ENCODE measurements around the gene ATIC. TPM values are rescaled to one million over a fixed set of nuclear protein-coding genes. Genes with fewer than 3 reads are reported as not detected.
"Not testable (repeated sequence)": the region's sequence is repeated elsewhere in the genome, so short reads cannot be mapped to it uniquely, and the experiment has no call there.

ATIC gene
- polyA plus RNA-seq, 4 donors, result 71.6 to 138 (median 104) TPM

DNA sequence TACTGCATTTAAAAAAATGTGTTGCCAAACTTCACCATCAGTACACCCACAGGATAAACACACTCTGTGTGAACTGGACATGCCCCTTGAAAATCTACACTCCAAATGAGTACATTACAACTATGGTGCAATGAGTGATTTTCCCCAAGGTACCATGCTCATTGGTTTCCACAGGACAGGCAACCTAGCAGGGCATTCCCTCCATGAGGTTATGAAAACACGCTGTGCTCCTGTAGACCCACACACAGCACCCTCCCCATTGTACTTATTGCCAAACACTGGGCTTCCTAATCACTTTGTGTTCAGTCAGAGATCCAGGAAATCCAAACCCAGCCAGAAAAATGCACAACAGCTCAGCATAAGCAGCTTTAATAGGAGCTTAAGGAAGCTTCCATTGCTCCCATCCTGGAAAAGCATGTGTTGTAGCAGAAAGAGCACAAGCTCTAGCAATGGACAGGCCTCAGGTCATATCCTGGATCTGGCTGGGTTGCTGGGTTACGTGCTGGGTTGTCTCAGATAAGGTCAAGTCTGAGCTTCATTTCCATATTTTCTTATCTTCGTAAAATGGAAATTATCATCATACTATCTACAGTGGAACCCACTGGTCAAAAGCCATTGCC is 20.8 kb upstream of the ATIC start:
- Histone ChIP-seq H3K27ac (ENCODE audit: low read depth in 1 of 3, low read length in 2 of 3) (no peak overlapping the region), H3K4me1 (ENCODE audit: control insufficient read depth in 3 of 3, insufficient read depth in 2 of 3, low read depth in 1 of 3, low read length in 2 of 3) (peaks cover 0 to 8% (median 0%) of the 10 kb centered on the region in 3 donors), H3K36me3 (ENCODE audit: control insufficient read depth in 3 of 3, insufficient read depth in 2 of 3, low read depth in 1 of 3, low read length in 3 of 3) (no peaks in the 10 kb centered on the region), H3K9me3 (ENCODE audit: control insufficient read depth in 2 of 2, insufficient read depth in 1 of 2, low read depth in 1 of 2, low read length in 1 of 2) (no peaks in the 10 kb centered on the region), H3K27me3 (ENCODE audit: control insufficient read depth in 3 of 3, insufficient read depth in 3 of 3, low read length in 3 of 3) (no peaks in the 10 kb centered on the region), H3K4me3 (ENCODE audit: low read depth in 1 of 3, low read length in 3 of 3) (no peak overlapping the region)
- 87 to 88% (median 88%) methylated on average over 3 of the region's 3 CpGs for WGBS, 3 donors
- DNase-seq (no peak), FAIRE-seq (no peak)

DNA sequence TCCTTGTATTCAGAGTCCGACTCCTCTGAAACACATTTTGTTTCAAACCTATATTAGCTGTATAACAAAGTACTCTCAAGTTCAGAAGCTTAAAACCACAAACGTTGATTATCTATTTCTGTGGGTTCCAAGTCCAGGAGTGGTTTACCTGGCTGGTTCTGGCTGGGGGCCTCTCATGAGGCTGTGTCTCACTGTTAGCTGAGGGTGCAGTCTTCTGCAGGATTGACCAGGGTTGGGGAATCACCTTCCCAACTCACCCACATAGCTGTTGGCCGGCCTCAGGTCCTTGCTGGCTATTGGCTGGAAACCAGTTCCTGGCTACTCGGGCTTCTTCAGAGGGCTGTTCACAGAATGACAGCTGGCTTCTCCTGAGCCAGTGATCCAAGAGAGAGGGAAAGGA is 18.0 kb upstream of the ATIC start:
- peaks cover 0 to 3% of the 10 kb centered on the region in 2 donors for H3K9me3 ChIP-seq (ENCODE audit: control insufficient read depth in 2 of 2, insufficient read depth in 1 of 2, low read depth in 1 of 2, low read length in 1 of 2)
- no peak overlapping the region for H3K4me3 ChIP-seq (ENCODE audit: low read depth in 1 of 3, low read length in 3 of 3)
- peak in 1 of 2 donors; percentile 77 for DNase-seq
- H3K36me3 ChIP-seq (ENCODE audit: control insufficient read depth in 3 of 3, insufficient read depth in 2 of 3, low read depth in 1 of 3, low read length in 3 of 3), result no peaks in the 10 kb centered on the region
- no peaks in the 10 kb centered on the region for H3K27me3 ChIP-seq (ENCODE audit: control insufficient read depth in 3 of 3, insufficient read depth in 3 of 3, low read length in 3 of 3)
- H3K27ac ChIP-seq (ENCODE audit: low read depth in 1 of 3, low read length in 2 of 3), result peak overlapping the region in 1 of 3 donors; percentile 63
- 35 to 67% (median 50%) methylated on average over 4 of the region's 4 CpGs for WGBS, 3 donors
- no peak for FAIRE-seq
- H3K4me1 ChIP-seq (ENCODE audit: control insufficient read depth in 3 of 3, insufficient read depth in 2 of 3, low read depth in 1 of 3, low read length in 2 of 3), result peaks cover 0 to 8% (median 0%) of the 10 kb centered on the region in 3 donors

GRCh38 chr2:215299337-215299859 is 12.5 kb upstream of the ATIC start:
- no peaks in the 10 kb centered on the region for H3K27me3 ChIP-seq (ENCODE audit: control insufficient read depth in 3 of 3, insufficient read depth in 3 of 3, low read length in 3 of 3)
- no peaks in the 10 kb centered on the region for H3K36me3 ChIP-seq (ENCODE audit: control insufficient read depth in 3 of 3, insufficient read depth in 2 of 3, low read depth in 1 of 3, low read length in 3 of 3)
- WGBS, 3 donors, result 91 to 94% (median 94%) methylated on average over 6 of the region's 6 CpGs
- FAIRE-seq (no peak), DNase-seq (no peak)
- H3K4me3 ChIP-seq (ENCODE audit: low read depth in 1 of 3, low read length in 3 of 3), result no peak overlapping the region
- H3K27ac ChIP-seq (ENCODE audit: low read depth in 1 of 3, low read length in 2 of 3), result no peak overlapping the region
- H3K4me1 ChIP-seq (ENCODE audit: control insufficient read depth in 3 of 3, insufficient read depth in 2 of 3, low read depth in 1 of 3, low read length in 2 of 3), result no peaks in the 10 kb centered on the region
- H3K9me3 ChIP-seq (ENCODE audit: control insufficient read depth in 2 of 2, insufficient read depth in 1 of 2, low read depth in 1 of 2, low read length in 1 of 2), result peaks cover 0 to 7% of the 10 kb centered on the region in 2 donors

GRCh38 chr2:215301994-215302393 is 9.9 kb upstream of the ATIC start:
- Histone ChIP-seq H3K9me3 (ENCODE audit: control insufficient read depth in 2 of 2, insufficient read depth in 1 of 2, low read depth in 1 of 2, low read length in 1 of 2) (peaks cover 0 to 4% of the 10 kb centered on the region in 2 donors), H3K4me1 (ENCODE audit: control insufficient read depth in 3 of 3, insufficient read depth in 2 of 3, low read depth in 1 of 3, low read length in 2 of 3) (no peaks in the 10 kb centered on the region), H3K36me3 (ENCODE audit: control insufficient read depth in 3 of 3, insufficient read depth in 2 of 3, low read depth in 1 of 3, low read length in 3 of 3) (no peaks in the 10 kb centered on the region), H3K27ac (ENCODE audit: low read depth in 1 of 3, low read length in 2 of 3) (no peak overlapping the region), H3K4me3 (ENCODE audit: low read depth in 1 of 3, low read length in 3 of 3) (no peak overlapping the region), H3K27me3 (ENCODE audit: control insufficient read depth in 3 of 3, insufficient read depth in 3 of 3, low read length in 3 of 3) (no peaks in the 10 kb centered on the region)
- no peak for FAIRE-seq
- DNase-seq, result no peak
- WGBS, 3 donors, result 81 to 84% (median 83%) methylated on average over 2 of the region's 2 CpGs

GRCh38 chr2:215311259-215311624 is 617 bp upstream of the ATIC start:
- H3K27ac ChIP-seq (ENCODE audit: low read depth in 1 of 3, low read length in 2 of 3), result peak overlapping the region in 1 of 3 donors; percentile 78
- H3K27me3 ChIP-seq (ENCODE audit: control insufficient read depth in 3 of 3, insufficient read depth in 3 of 3, low read length in 3 of 3); H3K9me3 ChIP-seq (ENCODE audit: control insufficient read depth in 2 of 2, insufficient read depth in 1 of 2, low read depth in 1 of 2, low read length in 1 of 2); H3K36me3 ChIP-seq (ENCODE audit: control insufficient read depth in 3 of 3, insufficient read depth in 2 of 3, low read depth in 1 of 3, low read length in 3 of 3); FAIRE-seq; DNase-seq: not testable (repeated sequence)
- H3K4me3 ChIP-seq (ENCODE audit: low read depth in 1 of 3, low read length in 3 of 3), result peak overlapping the region in 2 of 3 donors; percentile 61 to 64
- WGBS, 3 donors, result 22 to 47% (median 40%) methylated on average over 13 of the region's 13 CpGs
- peaks cover 2 to 12% (median 8%) of the 10 kb centered on the region in 3 donors for H3K4me1 ChIP-seq (ENCODE audit: control insufficient read depth in 3 of 3, insufficient read depth in 2 of 3, low read depth in 1 of 3, low read length in 2 of 3)

DNA sequence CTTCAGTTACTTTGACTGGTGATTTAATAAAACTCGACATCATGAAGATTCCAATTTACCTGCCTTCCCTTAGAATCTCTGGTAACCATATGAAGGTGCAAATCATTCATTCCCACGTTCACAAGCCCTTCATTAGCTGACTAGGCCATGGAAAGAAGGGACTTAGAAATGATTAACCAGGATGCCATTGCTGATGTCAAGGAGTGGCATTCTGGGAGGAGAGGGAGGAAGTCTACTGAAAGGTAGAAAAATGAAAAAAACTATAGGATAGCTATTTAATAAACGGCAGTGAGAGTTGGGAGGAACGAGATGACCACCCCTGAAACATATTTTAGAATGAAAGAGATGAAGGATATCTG is 1.4 kb downstream of the ATIC start:
- DNase-seq (peak; percentile 18 to 55), FAIRE-seq (no peak)
- H3K27ac ChIP-seq (ENCODE audit: low read depth in 1 of 3, low read length in 2 of 3), result peak overlapping the region in 1 of 3 donors; percentile 9
- WGBS, 3 donors, result 52 to 79% (median 52%) methylated on average over 4 of the region's 4 CpGs
- no peaks in the 10 kb centered on the region for H3K9me3 ChIP-seq (ENCODE audit: control insufficient read depth in 2 of 2, insufficient read depth in 1 of 2, low read depth in 1 of 2, low read length in 1 of 2)
- H3K4me1 ChIP-seq (ENCODE audit: control insufficient read depth in 3 of 3, insufficient read depth in 2 of 3, low read depth in 1 of 3, low read length in 2 of 3), result peaks cover 2 to 12% (median 8%) of the 10 kb centered on the region in 3 donors
- H3K36me3 ChIP-seq (ENCODE audit: control insufficient read depth in 3 of 3, insufficient read depth in 2 of 3, low read depth in 1 of 3, low read length in 3 of 3), result peaks cover 0 to 15% (median 1%) of the 10 kb centered on the region in 3 donors
- H3K27me3 ChIP-seq (ENCODE audit: control insufficient read depth in 3 of 3, insufficient read depth in 3 of 3, low read length in 3 of 3), result no peaks in the 10 kb centered on the region
- H3K4me3 ChIP-seq (ENCODE audit: low read depth in 1 of 3, low read length in 3 of 3), result peak overlapping the region in 1 of 3 donors; percentile 15

DNA sequence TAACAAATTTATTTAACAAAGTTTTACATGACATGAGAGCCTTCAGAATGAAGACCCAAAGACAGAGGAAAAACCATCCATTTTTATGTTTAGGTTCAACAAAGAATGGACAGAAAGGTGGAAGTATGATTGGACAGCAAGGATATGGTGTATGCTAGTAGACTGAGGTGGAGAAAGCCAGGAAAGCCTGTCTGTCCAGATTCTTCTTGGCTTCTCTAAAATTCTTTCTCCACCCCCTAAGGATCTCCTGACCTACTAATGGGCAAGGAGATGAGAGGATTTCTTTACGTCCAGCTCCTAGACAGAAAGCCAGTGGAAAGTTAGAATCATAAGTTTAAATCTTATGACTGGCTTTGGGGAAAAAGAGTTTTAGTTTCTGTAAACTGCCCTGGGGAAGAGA is 3.0 kb downstream of the ATIC start:
- WGBS, 3 donors, result 77 to 97% (median 82%) methylated on average over 1 of the region's 1 CpG
- DNase-seq, result no peak
- no peaks in the 10 kb centered on the region for H3K9me3 ChIP-seq (ENCODE audit: control insufficient read depth in 2 of 2, insufficient read depth in 1 of 2, low read depth in 1 of 2, low read length in 1 of 2)
- H3K27me3 ChIP-seq (ENCODE audit: control insufficient read depth in 3 of 3, insufficient read depth in 3 of 3, low read length in 3 of 3), result no peaks in the 10 kb centered on the region
- H3K27ac ChIP-seq (ENCODE audit: low read depth in 1 of 3, low read length in 2 of 3), result no peak overlapping the region
- FAIRE-seq, result no peak
- H3K4me1 ChIP-seq (ENCODE audit: control insufficient read depth in 3 of 3, insufficient read depth in 2 of 3, low read depth in 1 of 3, low read length in 2 of 3), result peaks cover 2 to 12% (median 8%) of the 10 kb centered on the region in 3 donors
- peaks cover 0 to 22% (median 1%) of the 10 kb centered on the region in 3 donors for H3K36me3 ChIP-seq (ENCODE audit: control insufficient read depth in 3 of 3, insufficient read depth in 2 of 3, low read depth in 1 of 3, low read length in 3 of 3)
- H3K4me3 ChIP-seq (ENCODE audit: low read depth in 1 of 3, low read length in 3 of 3), result no peak overlapping the region

GRCh38 chr2:215315301-215315700 is 3.4 kb downstream of the ATIC start:
- FAIRE-seq, result no peak
- H3K9me3 ChIP-seq (ENCODE audit: control insufficient read depth in 2 of 2, insufficient read depth in 1 of 2, low read depth in 1 of 2, low read length in 1 of 2), result no peaks in the 10 kb centered on the region

More at GRCh38 chr2:215315301-215315700, 3.4 kb downstream of the ATIC start:
- Histone ChIP-seq H3K36me3 (ENCODE audit: control insufficient read depth in 3 of 3, insufficient read depth in 2 of 3, low read depth in 1 of 3, low read length in 3 of 3) (peaks cover 2 to 23% (median 3%) of the 10 kb centered on the region in 3 donors), H3K27ac (ENCODE audit: low read depth in 1 of 3, low read length in 2 of 3) (no peak overlapping the region), H3K27me3 (ENCODE audit: control insufficient read depth in 3 of 3, insufficient read depth in 3 of 3, low read length in 3 of 3) (no peaks in the 10 kb centered on the region), H3K4me3 (ENCODE audit: low read depth in 1 of 3, low read length in 3 of 3) (no peak overlapping the region), H3K4me1 (ENCODE audit: control insufficient read depth in 3 of 3, insufficient read depth in 2 of 3, low read depth in 1 of 3, low read length in 2 of 3) (peaks cover 2 to 12% (median 8%) of the 10 kb centered on the region in 3 donors)
- DNase-seq, result no peak
- 98 to 100% (median 100%) methylated on average over 2 of the region's 2 CpGs for WGBS, 3 donors
